Frontal cortex (tissue), 4 donors: ENCODE data around the gene ATP6V1A. TPM values are rescaled to one million over a fixed set of nuclear protein-coding genes. Genes with fewer than 3 reads are reported as not detected.

Source experiments
- DNase-seq, 2 donors: peaks; one replicate each; pipeline ENCODE4 v3.0.0; 2012; ENCODE audit warnings: low spot score in 2 of 2
- FAIRE-seq: peaks from 2 replicates; lab custom pipeline; 2012; peaks lifted over from hg19 to GRCh38; lab: Jason Lieb, UNC
- total RNA-seq: library from RNA; depleted of rRNA; stranded (reverse); fragments of >200 nt; gene quantifications from one replicate; pipeline ENCODE4 v1.2.3, GENCODE V29; 2014
- donor health status: control.
- donor health status: control.
- donor health status: control.

ATP6V1A gene
- total RNA-seq, 1 donor from 2014 or later, result 257 TPM

DNA sequence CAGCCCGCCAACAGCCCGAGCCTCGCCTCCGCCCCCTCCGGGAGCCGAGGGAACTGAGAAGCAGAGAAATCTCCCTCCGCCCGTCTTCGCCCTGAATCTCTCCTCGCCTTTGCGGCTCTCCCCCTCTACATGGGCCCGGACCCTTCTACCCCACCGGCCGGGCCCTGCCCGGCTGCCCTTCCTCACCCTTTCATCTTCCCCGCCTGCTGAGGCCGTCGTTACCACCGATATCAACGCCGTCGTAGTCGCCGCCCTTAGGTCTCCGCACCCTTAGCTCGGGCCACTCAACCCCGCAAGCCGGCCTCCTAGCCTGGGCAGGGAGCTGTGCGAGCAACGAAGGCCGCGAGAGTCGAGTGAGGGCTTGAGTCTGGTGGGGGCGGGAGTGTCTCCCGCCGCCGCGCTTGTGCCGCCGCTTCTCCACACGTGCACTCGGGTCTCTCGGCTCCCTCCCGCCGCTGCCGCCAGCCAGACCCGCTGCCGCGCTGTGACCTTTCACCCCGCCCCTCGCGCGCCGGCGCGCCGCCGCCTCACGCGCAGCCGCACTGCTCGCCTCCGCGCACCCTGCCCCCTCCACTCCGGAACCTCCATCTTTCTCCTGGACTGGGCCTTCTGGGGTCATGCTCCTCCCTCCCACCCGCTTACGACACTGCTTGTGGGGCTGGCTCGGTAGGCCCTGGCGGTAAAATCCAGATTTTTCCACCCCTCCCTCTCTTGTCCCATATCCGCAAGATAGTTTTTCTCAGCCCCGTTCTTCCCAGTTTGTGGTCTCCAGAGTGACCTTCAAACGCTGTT lies 883 bp upstream of the ATP6V1A start, which contains the start of gene NAA50:
Gene NAA50 (minus strand): TSS at position 494 of the 792 bp plus-strand sequence. CDS start 300 bp downstream, at position 194.
- no peak for FAIRE-seq
- DNase-seq, result peak; percentile 86 to 92

DNA sequence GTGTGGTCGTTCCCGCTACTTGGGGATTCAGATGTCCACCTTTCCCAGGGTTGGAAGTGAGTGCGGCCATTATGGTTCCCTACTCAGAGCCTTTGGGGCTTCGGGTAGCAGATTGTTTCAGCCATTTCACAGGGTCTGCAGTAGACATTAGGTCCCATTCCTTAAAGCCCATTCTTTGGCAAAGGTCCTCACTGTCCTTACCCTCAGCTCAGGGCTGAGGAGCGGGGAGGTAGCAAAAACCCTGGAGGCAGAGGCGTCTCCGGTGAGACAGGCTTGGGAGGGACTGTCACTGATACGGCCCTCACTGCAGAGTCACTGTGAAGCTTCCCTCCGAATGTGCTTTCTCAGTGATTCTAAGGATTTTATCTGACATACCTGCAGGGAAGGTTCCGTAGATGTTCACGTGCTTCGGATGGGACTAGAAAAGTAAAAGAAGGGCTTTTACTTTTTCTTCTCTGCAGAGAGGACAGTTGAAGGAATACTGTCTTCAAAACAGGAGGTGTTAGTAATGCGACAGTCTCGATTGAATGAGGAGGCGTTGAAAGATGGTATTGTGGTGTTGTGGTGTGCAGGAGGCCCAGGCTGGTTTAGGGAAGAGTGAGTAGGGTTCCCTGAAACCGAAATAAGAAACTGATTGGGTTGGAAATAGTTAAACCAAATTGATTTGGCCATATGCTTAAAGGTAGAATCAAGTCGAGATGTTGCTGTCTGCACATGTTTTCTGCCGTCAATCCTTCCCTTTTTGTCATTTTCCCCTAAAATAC lies 630 bp downstream of the ATP6V1A start:
- DNase-seq, result no peak
- FAIRE-seq, result no peak

DNA sequence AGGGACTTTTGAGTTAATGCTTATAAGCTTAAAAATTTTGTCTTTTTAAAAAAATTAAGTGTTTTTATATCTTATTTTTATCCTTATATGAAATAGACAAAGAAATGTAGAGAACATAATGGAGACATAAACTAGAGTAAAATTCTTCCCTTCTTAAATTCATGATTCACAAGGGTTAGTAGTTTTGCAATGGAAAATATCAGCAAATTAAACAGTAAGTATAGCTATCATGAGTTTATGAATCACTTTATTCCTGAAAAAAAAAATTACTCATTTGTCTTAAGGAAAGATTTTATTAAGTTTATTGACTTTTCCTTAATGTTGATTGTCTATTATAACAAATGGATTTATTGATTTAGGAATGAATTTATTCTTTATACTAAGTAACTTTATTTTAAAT lies 4.3 kb downstream of the ATP6V1A start:
- FAIRE-seq, result peak; percentile 95
- no peak for DNase-seq

DNA sequence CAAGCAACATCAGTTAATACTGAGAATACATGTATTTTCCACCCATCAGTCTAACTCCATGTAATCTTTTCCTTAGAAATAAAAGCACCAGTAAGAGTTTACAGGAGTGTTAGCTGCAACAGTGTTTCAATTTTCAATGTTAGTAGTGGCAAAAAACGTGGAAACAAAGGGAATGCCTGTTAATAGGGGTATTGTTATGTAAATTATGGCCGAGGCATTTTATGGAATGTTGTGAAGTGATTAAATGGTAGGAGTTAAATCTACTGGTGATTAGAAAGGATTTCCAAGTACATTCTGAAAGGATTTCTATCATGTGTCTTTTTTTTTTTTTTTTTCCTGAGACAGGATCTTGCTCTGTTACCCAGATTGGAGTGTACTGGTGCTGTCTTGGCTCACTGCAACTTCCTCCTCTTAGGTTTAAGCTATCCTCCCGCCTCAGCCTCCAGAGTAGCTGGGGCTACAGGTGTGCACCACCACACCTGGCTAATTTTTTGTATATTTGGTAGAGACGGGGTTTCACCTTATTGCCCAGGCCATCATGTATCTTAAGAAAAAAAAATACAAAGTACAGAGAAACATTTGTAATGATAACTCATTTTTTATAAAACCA lies 6.6 kb downstream of the ATP6V1A start:
- DNase-seq (no peak), FAIRE-seq (no peak)

DNA sequence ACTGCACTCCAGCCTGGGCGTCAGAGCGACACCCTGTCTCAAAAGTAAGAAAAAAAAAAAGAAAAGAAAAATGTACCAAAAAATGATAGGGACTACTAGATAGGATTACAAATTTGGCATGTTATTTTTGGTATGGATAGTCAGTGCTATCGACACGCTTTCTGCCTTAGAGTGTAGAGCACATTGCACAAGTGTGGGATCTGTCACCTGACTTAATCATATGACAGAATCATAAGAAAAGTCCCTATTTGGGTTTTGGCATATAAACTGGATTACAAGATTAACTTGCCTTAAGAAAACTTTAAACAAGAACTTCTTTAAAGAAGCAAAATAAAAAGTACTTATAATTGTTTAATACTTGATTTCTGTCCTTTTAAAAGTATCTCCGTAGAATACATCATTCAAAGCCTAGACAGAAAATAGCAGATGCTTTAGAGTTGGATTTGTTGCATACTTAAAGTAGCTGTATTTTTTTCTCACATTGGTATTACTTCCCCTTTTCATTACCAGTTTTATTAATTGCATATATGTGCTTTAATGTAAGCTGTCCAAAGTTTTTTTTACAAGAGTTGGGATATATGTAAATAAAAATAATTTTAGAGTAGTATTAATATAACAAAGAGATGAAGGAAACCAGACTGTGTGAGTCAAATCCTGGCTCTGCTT lies 7.8 kb downstream of the ATP6V1A start:
- DNase-seq, result no peak
- no peak for FAIRE-seq

DNA sequence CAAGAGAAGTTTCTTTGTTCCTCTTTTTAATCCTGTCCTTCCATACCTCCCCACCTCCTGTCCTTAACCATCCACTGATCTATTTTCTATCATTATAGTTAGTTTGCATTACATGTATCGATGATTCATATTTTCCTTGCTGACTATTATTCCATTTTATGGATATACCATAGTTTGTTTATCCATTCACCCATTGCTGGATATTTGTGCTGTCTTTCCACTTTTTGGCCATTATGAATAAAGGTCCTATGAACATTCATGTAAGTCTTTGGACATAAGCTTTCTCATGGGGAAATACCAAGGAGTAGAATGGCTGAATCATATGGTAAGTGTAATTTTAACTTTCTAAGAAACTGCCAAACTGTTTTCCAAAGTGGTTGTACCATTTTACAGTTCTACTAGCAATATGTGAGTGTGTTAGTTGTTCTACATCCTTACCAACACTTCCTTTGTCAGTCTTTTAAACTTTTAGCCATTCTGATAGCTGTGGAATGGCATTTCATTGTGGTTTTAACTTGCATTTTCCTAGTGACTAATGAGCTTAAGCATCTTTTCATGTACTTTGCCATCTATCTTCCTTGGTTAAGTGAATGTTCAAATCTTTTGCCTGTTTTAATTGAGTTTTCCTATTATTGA lies 11.7 kb downstream of the ATP6V1A start:
- DNase-seq (no peak), FAIRE-seq (no peak)

DNA sequence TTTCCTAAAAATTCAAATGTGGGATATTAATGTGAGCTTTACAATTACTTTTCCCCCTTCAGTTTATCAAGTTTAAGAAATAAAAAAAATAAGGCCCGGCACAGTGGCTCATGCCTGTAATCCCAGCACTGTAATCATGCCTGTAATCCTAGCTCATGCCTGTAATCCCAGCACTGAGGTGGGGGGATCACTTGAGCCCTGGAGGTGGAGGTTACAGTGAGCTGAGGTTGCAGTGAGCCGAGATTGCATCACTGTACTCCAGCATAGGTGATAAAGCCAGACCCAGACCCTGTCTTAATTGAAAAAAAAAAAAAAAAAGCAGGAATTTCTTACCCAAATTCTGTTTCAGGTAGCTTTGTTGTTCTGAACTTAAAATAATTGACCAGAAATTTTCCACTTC lies 17.9 kb downstream of the ATP6V1A start:
- no peak for FAIRE-seq
- DNase-seq, result no peak

DNA sequence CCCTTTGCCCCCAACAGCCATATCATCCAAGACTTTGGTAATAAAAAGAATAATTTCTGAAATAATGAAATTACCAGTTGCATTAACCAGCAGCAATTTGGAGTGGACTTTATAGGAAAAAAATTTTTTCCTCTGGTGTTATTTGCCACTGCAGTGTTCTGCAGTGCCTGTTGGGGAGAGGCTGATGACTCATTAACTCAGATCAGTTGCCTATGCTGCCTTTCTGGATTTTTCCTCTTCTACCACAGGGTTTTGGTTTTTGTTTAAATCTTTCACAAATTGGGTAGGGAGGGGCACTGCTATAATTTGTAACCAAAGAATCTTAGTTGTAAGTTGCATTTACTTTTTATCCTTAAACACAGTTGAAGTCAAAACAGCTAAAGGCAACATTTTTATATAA lies 22.7 kb downstream of the ATP6V1A start:
- DNase-seq (peak in 1 of 2 donors; percentile 46), FAIRE-seq (no peak)

DNA sequence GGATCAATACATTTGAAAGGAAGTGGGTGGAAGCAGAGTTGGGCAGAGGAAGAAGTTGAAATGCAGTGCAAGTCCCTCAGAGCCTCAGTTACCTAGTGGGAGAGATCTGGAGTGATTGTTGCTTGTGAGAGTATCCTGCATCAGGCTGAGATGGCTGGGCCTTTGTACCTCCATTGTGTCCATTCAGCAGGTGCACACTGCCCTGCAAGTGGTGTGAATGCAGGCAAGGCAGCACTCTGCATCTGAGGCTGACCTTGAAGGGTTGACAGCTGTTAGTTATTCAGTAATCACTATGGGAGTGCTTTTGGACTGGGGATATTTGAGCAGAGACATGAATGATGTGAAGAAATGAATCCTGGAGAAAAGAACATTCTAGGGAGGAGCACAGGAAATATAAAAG lies 25.2 kb downstream of the ATP6V1A start:
- DNase-seq (no peak), FAIRE-seq (no peak)

DNA sequence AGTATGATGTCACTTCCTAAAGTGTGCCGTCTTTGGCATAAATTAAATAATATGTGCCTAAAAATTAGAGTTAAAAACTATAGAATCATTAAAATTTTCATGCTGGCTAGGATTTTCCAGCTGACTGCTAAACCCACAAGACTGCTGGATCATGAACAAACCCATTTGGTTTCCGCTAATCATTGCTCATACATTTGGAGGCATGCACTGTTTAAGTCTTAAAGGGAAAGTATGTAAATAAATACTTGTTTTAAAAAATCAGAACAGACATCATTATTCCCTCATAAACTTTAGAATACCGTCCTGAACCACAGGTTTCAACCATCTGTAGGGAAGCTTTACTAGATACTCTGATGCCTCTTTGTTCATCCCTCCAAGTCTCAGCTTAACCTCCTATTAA lies 26.5 kb downstream of the ATP6V1A start:
- no peak for FAIRE-seq
- DNase-seq, result no peak

DNA sequence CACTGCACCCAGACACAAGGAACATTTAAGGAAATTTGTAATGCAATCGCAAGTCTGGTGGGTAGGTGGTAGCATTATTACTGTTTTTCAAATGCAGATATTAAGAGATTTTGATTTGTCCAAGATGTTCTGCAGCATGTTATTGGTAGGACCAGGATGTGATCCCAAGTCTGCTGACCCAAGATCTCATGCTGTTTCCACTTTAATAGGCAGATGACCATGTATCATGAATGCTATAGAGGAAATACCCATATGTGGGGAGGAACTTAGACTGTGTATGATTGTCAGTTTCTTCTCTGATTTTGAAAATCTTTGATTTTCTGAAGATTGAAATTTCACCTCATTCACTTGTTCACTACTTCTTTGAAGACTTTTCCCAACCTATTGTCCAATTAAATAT lies 28.7 kb downstream of the ATP6V1A start:
- FAIRE-seq, result no peak
- no peak for DNase-seq

DNA sequence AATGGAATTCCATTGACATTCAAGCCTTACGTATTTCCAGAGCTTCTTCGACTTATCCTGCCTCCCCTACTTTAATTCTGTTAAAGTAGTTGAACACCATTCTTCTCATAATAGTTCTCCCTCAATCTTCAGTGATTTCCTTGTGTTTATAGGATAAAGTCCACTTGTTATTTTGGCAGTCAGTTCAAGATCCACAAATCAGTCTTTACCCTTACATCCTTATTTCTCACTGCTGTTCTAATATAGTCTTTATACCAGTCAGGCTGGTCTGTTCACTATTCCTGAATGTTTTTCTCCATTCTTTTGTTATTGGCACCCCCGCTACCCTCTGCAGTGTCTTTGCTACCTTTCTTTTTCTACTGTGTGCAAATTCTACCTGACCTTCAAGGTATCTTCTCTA lies 29.7 kb downstream of the ATP6V1A start:
- FAIRE-seq (no peak), DNase-seq (no peak)

DNA sequence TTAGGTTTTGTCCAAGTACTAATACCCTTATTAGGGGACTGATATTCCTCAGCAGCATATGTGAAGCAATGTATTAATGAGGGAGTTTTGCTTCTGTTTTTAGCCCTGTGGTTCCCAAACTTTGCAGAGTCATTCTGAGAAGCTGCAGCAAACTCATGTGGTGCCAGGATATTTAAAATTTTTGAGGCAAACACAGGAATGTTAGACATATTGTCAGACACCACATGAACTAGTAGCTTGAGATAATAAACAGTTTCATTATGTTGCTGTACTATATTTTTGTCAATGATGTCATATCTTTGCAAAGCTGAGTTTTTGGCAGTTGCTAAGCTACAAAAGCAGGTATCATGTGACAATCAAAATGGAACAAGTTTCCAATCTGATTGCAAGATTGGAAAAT lies 36.6 kb downstream of the ATP6V1A start:
- DNase-seq (peak in 1 of 2 donors; percentile 15), FAIRE-seq (no peak)

DNA sequence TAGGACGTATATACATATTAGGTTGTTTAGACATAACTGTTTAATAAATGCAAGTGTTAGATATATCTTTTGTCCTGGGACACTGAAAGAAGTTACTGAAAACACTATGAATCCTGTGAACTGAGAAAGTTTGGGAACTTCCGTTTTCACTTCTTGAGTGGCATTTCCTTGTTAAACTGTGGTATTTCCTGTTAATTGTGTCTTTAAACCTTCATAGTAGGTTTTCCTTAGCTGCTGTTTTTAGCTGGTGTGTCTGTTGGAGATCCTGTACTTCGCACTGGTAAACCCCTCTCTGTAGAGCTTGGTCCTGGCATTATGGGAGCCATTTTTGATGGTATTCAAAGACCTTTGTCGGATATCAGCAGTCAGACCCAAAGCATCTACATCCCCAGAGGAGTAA lies 37.1 kb downstream of the ATP6V1A start:
- FAIRE-seq (no peak), DNase-seq (no peak)

DNA sequence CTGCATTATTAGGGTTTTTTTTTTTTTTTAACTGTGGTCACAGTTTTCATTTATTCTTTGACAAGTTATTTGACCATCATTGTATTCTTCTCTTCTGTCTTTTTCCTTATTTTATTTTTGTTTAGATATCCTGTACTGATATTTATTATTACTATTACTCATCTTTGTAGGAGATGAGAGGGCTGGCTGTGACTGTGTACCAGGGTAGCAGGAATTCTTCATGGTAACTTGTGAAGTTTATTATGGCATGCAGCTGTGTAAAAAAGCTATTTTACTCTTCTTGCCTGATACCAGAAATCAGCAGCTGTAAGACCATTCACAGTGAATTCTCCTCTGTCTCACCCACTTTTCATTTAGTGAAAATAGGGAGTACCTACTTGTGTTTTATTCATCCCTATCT lies 44.5 kb downstream of the ATP6V1A start:
- DNase-seq, result no peak
- peak; percentile 10 for FAIRE-seq

DNA sequence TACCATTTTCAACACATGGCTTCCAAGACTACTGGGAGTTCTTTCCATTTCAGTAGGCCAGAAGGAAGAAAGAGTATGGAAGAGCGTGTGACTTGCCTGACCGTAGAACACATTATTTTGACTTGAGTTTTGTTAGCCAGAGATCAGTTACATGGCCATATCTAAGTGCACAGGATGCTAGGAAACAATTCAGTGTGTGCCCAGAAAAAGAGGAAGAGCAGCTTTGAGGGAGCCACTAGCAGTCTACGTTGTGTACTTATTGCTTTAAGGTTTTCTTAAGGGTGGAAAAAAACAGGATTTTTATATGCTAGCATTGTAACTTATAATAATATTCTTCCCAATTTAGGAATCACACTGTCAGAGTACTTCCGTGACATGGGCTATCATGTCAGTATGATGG lies 47.7 kb downstream of the ATP6V1A start:
- DNase-seq (no peak), FAIRE-seq (no peak)

DNA sequence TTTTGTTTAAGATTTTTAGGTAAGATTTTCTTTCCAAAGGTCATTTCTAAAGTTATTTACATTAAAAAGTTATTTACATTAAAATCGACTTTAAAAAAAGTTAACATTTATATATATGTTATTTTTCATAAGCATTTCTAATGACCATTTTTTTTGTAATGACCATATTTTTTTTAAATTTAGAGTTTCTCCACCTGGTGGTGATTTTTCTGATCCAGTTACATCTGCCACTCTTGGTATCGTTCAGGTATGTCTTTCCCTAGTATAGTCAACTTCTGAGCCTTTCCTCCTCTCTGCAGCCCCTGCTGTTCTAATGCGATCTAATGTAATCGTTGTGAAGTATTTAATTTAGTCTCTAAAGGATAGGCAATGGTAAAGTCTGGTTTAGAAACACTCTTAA lies 48.9 kb downstream of the ATP6V1A start:
- peak; percentile 79 for FAIRE-seq
- DNase-seq, result no peak

DNA sequence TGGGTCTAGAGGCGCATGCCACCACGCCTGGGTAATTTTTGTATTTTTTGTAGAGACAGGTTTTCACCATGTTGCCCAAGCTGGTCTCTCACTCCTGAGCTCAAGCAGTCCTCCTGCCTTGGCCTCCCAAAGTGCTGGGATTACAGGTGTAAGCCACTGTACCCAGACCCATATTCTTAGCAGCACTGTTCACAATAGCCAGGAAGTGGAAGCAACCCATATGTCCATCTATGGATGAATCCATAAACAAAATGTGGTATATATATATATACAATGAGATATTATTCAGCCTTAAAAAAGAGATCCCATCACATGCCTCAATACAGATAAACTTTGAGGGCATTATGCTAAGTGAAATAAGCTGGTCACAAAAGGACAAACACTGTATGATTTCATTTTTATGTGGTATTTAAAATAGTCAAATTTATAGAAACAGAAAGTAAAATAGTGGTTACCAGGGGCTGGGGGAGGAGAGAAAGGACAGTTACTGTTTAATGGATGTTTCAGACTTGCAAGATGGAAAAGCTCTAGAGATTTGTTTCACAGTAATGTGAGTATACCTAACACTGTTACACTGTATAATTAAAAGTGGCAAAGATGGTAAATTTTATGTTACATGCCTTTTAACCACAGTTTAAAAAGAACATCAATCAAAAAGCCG lies 56.1 kb downstream of the ATP6V1A start:
- FAIRE-seq (no peak), DNase-seq (no peak)

DNA sequence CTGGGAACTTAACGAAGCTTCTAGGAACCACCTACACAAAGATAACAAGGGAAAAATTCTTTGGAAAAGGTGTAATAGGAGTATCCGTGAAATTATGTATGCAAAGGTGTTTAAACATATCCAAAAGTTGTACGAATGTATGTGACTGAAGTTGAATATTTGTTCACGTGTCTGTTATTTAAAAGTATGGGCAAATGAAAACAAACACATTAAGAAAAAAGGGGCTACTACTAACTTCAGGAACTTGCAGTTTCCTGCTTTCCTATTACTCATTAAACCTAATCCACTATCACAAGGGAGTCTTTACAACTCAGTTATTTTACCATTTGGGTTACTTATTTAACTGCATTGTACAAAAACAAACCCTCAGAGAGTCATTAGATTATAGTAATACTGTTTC lies 57.8 kb downstream of the ATP6V1A start:
- FAIRE-seq (no peak), DNase-seq (no peak)
